Measurements from ENCODE around the gene MAFF.
A peak's percentile ranks its signal among the peaks of the same experiment; 100 is the strongest.

Gene MAFF

DNA sequence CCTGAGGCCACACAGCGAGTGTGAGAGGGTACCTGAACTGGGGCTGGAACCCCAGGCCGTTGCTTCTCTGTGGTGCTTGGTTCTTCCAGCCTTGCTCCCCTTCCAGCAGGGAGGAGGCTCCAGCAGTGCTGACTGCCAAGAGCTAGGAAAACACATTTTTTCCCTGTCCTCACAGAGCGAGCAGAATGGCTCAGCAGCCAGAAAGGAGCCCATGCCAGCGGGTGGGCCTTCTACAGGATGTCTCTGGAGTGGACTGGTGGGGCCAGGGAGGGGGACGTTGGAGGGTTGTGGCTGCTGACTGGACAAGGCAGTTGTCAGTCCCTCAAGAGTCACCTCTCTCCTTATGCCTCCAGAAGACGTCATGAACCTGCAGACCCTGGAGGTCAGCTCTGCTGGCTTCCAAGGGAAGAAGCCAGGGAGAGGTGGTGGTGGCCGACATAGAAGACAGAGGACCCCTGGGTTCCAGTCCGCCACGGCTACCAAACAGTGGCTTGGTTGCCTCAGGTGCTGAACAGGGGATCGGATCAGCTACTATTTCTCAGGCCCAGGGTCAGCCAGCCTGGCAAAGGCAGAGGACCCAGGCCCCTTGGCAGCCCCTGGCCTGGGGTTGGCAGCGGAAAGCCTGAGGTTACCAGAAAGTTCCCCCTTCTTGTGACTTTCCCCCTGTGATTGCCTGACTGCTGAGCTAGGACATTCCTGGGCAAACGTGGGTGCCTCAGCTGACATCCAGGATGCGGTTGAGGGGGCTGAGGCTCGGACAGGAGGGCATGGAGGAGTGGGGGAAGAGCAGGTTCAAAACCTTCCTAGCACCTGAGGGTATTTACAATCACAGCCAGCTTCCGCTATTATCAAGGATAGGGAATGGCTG, 3.7 kb downstream of the MAFF start:
- DNase-seq = no peak

DNA sequence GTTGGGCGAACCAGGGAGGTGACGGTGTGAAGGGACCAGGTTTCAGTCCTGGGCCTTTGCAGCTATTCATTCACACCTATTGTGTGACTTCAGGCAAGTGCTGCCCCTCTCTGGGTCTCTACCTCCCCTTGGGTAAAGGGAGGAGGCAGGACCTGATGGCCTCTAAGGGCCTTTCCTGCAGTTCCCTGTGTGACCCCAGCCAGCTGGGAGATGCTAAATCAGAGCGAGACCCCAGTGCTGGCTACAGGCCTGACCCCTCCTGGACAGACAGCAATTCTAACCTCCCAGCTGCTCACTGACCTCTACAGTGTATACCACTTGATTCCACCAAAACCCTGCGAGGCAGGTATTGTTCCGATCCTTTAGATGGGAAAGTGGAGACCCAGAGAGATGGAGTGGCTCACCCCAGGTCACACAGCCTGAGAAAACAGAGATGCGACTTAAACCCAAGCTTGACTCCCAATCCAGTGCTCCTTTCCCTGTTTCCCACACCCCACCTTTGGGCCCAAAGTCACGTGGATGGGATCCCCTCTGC, 6.2 kb downstream of the MAFF start:
- no peak for DNase-seq

DNA sequence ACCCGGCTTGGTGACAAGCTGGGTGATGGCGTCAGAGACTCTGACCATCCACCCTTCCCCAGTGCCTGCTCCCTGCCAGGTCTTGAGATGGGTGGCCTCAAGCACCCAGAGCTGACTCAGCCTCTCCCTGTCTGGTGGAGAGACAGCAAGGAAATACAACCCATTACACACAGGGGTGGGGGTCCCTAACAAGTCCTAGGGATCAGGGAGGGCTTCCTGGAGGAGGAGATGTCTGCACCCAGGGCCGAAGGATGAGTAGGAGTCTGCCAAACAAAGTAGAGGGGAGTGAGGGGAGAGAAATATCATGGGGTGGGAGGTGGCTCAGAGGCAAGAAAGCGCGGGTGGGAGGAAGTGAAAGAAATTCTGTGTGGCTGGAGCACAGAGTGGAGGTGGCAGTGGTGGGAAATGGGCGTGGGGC, 6.8 kb downstream of the MAFF start:
- no peak for DNase-seq

DNA sequence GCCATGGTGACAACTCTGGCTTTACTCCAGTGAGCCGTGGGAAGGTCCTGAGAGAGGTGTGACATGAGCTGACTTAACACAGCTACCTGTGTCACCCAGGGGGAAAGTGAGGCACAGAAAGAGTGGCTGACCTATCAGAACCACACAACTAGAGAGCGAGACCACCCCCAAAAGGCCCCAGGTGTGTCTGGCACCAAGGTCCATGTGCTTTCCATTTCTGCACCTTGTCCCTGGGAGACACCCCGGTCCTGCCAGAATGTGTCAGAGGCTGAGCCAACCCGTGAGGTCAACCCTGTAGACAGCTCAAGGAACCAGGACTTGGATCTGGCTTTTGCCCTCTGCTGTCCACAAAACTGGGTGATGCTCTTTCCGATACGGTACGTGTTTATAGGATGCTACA, 9.8 kb downstream of the MAFF start:
- no peak for DNase-seq

DNA sequence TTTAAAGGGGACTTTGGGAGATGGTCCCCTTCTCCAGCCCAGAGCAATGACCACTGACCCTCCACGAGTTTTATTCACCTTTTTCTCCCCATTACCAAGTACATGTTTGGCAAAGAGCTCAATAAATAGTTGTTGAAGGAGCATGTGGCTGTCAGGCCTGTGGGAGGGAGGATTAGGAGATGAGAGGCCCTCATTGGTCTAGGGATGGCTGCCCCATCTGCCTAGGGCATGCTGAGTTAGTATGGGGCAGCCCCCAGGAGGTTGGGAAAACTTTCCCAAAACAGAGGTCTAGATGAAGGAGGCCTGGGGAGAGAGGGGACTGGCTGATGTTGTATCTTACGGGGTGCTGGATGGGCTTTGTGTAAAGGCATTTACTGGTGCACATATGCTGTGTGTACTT, 10.6 kb downstream of the MAFF start:
- no peak for DNase-seq

DNA sequence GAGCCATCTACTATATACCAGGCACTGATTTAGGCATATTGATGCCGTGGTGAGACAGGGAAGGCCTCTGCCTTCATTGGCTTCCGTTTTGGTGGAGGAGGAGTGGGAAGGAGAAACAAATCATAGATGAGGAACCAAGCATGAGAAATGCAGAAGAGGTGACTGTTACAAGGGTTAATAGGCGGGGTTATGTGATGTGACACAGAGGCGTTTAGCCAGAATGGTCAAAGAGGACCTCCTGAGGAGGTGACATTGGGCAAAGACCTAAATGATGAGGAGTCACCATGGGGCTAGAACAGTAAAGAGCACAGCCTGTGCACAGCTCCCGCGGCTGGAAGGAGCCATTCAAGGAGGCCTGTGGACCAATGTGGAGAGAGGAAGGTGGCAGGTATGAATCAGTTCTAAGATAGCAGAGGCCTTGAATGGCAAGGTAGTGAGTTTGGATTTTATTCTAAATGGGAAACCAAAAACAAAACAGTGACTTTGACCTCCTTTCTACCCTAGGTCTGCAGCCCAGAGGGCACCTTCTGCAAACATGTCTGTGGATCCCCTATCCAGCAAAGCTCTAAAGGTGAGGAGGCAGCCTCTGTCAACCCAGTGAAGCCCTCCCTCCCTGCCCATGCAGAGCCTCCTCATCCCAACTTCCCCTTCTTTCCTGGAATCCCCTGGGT, 11.7 kb downstream of the MAFF start:
- no peak for DNase-seq

DNA sequence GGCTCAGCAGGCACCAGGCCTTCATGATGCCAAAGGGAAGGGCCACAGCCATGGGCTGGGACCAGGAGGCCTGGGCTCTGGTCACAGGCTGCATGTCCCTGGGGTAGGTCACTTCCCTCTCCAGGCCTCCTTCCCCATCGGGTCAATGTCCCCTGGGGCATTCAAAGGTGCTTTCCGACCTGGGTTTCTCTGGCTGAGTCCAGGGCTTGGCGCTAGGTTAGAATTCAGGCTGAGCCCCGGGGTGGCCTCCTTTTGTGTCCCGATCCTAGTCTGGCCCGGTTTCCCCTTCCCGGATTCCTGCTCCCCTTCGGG, 12.2 kb downstream of the MAFF start:
- no peak for DNase-seq

DNA sequence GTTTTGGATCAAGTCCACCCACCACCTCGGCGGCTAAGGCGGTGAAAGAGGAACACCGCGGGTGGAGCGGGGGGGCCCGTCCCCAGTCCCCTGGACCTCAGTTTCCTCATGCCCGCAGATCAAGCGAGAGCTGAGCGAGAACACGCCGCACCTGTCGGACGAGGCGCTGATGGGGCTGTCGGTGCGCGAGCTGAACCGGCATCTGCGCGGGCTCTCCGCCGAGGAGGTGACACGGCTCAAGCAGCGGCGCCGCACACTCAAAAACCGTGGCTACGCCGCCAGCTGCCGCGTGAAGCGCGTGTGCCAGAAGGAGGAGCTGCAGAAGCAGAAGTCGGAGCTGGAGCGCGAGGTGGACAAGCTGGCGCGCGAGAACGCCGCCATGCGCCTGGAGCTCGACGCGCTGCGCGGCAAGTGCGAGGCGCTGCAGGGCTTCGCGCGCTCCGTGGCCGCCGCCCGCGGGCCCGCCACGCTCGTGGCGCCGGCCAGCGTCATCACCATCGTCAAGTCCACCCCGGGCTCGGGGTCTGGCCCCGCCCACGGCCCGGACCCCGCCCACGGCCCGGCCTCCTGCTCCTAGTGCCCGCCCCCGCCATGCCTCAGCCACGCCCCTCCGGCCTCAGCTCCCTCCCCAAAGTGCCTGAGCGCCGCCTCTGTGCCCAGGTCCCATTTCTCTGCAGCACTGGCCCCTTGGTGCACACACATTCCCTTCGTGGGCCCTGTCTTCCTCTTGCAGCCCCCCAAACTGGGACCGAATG, 12.7 kb downstream of the MAFF start:
- peak in 1 of 2 experiments; percentile 66 for DNase-seq

DNA sequence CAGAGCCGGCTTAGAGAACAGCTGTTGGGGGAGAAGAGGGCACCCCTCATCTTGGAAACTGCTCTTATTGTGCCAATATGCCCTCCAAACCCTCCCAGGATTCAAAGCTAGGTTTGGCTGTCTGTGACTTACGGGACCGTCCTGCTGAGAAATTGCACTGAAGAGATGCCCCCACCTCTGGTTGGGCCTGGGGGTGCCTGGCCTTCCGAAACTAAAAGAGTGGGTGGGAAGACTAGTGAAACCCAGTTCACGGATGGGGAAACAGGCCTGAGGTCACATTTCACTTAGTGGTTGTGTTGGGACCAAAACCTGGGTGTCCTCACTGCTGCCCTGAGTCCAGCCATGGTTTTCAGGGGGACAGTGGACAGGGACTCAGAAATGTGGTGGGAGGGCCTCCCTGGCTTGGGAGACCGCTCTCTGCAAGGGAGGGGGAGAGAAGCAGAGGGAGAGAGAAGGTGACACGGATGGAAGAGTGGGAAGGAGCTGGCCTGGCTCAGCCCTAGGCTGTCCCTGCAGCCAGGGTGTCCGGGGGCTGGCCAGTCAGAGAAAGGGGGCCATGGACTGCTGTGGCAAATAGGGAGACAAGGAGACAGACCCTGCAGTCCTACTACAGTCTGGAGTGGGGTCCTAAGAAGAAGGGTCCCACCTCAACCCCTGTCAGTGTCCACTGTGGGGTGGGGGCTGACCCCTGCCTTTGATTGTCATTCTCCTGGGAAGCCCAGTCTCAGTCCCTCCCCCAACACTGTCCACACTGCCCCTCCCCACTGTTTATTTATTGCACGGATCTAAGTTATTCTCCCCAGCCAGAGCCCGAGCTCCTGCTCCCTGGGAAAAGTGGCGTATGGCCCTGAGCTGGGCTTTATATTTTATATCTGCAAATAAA, 13.6 kb downstream of the MAFF start:
- no peak for DNase-seq

DNA sequence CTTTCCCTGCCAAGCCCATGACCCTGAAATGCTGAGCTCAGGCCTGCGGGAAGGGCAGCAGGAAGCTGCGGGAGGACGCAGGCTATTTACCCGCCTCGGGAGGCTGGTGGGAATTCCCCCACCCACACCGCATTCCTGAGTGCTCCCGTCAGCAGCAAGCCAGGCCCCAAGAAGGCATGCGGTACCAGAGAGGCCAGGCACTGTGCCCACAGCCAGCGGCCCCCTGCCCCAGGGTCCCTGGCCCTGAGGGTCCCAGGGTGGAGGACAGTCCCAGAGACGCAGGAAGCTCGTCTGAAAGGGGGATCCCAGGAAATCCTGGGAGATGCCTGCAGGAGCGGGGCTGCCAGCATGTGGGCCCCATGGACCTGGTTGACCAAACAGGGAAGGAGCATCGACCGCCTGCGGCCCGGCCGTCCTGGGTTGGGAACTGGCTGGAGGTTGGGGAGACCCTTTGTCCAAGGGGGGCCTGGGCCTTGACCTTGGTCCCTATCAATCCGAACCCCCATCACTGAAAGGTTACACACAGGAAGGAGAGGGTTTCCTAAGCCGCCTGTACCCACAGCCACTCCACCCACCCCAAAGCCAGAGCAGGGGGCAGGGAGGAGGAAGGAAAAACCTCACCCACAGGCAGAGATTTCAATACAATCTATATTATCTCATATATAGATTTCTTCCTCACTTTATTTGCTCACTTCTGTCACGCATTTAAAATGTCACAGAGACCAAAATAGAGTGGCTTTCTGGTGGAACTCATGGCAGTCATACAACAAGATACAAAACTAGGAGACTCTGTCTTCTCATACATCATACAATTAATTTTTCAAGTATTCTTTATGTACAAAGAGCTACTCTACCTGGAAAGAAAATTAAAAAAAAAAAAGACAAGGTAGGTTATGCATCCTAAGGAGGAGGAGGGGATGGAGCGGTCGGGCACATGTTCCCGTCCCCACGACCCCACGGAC, 17.1 kb downstream of the MAFF start:
- no peak for DNase-seq

DNA sequence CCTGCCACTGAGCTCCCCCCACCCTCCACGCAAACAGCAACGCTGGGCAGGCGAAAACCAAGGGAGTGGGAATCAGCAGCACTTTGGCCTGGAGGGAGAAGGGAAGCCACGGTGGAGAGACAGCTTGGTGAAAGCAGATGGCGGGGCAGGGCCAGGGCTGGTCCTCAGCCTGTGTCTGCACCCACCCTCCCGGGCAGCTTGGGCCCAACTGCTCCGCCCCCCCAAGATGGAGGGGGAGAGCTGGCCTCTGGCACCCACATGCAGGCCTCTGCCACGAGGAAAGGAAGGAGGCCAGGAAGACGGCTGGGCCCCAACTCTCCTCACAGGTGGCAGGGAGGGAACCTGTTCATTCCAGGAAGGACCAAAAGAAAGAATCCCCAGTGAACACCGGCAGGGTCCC, 17.8 kb downstream of the MAFF start:
- DNase-seq = no peak

DNA sequence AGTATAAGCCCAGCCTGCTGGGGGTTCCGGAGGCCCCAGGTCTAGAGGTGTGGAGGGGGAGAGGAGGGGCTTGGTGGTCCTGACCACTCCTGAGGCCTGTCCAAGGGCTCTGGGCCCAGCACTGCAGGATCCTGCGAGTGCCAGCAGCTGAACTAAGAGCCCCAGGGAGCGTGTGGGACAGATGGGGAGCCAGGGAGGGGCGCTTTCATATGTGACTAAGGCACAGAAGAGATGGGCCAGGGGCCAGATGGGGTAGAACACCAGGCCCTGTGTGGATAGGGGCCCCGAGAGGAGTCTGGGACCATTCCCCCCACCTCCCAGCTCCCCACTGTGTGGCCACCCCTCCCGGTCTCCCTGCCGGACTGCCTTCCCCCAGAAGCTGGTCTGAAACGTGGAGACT, 18.4 kb downstream of the MAFF start:
- DNase-seq = no peak

DNA sequence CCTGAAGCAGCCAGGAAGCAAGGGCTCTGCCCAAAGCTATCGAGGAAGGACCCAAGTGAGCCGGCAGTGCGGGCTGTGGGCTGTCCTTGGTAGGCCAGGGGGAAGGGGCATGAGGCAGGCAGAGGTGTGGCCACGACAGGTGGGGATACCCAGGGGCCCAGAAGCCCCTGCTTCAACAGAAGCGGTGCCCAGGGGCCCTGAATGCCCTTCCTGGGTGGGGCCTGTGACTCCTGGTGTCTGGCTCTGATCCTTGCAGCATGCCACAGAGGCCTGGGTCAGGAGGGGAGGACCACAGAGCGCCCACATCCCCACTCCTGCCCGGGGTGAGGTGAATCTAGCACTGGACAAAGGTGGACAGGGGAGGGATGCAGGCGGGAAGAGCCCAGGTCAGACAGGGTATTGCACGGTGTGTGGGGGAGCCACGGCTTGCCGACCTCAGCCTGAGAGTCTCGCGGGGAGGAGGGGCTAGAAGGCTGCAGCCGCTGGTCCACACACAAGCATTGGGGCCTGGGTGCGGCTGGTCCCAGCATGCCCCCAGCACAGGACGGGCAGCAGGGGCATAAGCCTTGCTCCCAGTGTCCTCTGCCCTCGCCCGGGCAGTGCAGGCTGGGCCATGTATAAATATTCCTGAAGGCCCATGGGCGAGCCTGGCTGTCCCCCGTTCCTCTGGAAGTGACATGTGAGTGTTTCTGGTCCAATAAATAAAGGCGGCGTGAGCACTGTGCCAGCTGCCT, 19.0 kb downstream of the MAFF start:
- DNase-seq = no peak

DNA sequence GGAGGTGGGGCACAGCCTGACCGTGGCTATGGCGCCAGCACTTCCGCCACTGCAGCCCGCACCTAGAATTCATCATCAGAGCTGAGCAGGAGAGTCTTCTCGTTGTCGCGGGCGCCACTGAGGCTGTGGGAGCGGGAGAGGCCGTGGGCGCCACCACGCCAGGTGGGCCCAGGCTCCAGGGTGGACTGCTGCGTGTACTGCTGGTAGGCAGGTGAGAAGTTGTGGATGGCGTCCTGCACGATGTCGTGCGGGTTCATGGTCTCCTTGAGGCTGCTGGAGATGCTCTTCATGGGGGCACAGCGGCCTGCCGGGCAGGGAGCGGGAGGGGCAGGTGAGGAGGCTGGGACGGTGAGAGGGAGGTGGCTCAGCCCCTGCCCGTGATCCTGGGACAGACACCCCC, 19.6 kb downstream of the MAFF start:
- DNase-seq = no peak

DNA sequence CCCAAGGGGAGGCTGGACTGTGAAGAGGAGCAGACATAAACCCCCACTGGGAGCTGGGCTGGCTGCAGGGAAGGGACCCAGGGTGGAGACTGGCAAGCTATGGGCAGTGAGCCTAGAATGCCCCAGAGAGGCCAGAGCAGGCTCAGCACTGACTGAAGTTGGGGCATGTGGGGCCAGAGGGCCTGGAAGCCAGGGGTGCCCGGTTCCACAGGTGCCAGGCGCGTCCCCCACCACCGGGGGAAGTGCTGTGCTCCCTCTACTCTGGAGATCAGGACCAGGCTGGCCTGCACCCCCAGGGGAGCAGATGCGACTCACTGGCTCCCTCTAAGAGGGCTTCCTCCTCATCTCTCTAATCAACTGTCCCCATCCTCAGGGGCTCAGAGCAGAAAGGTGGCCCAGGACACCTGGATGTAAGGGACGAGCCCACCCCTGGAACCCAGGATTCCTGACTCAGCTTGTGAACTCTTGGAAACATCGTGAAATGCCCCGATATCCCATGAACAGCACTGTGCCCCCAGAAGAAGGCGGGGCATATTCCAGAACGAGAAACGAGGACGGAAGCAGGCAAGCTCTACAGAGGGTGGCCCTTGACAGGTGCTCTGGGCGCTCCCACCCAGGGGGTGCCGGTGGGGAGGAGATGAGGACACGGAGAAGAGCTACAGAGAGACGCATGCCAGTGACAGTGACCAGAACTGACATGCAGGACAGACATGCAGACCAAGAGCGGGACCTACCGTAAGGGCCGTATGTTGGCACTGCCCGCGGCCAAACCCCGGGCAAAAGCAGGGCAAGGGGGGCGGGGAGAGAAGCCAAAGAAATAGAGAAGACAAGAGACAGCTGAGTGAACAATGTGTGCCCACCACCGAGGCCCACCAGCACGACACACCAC, 20.4 kb downstream of the MAFF start:
- no peak for DNase-seq

DNA sequence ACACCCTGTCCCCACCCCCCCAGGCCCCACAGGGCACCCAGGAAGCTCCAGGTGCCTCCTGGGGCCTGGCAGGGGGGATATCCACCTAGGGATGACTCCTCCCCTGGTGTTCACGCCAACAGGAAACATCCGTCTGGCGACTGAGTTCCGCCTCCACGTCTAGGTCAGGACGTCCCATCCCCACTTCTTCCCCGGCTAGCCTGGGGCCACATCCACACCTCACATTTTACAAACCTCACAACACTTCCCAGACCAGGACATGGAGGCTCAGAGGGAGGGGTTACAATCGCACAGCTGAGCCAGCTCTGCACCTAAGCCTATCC, 21.0 kb downstream of the MAFF start:
- DNase-seq = no peak

DNA sequence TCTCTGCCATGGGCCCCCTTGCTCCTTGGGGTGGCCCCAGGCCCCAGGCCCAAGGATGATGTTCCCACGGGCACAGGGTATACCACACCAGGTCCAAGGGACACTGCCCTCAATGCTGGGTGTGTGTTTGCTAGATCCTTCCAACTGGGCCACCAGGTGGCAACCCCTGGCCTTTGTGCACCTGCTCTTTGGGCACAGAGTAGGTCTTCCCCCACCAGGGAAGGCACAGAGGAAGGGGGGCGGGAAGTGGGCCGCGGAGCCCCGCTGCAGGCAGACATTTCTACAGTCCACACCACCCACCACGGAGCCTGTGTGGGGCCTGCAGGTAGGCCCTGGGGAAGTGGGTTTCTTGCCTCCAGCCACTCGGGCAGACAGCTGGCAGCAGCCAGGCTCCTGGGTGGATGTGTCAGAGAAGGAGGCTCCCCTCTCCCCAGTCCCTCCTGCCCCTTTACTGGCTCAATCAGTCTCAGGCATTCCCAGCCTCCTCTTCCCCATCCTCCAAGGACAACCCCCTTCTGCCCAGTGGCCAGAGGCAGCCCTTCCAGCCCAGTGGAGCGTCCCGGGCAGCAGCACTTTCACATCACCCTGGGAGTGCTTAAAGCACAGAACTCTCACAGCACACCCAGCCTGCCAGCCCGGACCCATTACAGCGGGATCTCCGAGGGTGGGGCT, 21.6 kb downstream of the MAFF start:
- DNase-seq = no peak

DNA sequence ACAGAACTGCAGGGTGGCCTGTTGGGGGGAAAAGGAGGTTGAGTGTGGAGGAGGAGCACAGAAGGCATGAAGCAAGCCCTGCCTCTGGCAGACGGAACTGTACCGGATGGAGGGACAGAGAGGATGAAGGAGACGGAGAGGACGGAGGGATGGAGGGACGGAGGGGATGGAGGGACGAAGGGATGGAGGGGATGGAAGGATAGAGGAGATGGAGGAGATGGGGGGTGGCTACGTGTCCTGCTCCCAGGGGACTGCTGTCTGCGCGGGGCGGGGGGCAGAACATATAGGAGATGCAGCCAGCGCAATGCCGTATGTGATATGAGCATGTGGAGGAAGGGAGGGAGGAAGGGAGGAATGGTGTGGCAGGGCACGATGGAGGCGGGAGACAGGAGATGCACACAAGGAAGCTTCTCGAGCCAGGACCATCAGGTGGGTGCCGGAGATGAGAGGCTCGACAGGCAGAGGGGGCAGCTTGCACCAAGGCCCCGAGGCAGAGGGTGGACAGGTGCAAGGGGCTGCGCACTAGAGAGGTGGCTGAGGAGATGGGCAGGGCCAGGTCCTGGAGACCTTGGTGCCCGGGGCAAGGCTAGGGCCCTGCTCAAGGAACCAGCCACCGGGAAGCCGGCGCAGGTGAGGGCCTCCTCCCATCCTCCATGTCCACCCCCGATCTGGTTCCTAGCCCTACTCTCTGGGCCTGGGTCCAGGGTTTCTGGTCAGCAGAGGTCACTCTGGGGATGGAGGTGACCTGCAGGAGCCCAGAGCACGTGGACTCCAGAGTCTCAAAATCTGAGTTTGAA, 25.3 kb downstream of the MAFF start:
- no peak for DNase-seq

All from NCI-H526 (cell line).